Caki2 (cell line): ENCODE data around the gene GRIPAP1. TPM values are rescaled to one million over a fixed set of nuclear protein-coding genes. Genes with fewer than 3 reads are reported as not detected.

ENCODE experiments used
- DNase-seq: peaks from one replicate; pipeline ENCODE4 v3.0.0-alpha.2; 2015; ENCODE audit warnings: low read depth
- in situ Hi-C: cut with HindIII; loops from 2 replicates; pipeline ENCODE4 v1.10.0; 2016; ENCODE audit warnings: low sequenced_read_pairs, low pct_unique_long_range_greater_than_20kb, mixed read lengths
- total RNA-seq: library from RNA; depleted of rRNA; stranded (reverse); fragments of >200 nt; shearing (Covaris generic); gene quantifications from 2 replicates; pipeline ENCODE4 v1.2.3, GENCODE V29; 2014; ENCODE audit warnings: low replicate concordance; rRNA removed

The GRIPAP1 gene
- 17.2 and 17.8 TPM in 2 replicates for total RNA-seq

- peak; percentile 76 for DNase-seq
- in situ Hi-C loops, result no loop called here
Measured at GRCh38 chrX:49002091-49002935, at the start of gene GRIPAP1. TSS of gene GRIPAP1 (minus strand) at chrX:49002264. CDS start at chrX:49002229, 35 bp downstream.

- in situ Hi-C loops, result no loop called here
Measured at GRCh38 chrX:49043987-49044281, 41.9 kb upstream of the GRIPAP1 start.

GRCh38 chrX:49043220-49043986 is 41.3 kb upstream of the GRIPAP1 start, which contains the start of gene TFE3:
TSS of gene TFE3 (minus strand) at chrX:49043357. CDS start at chrX:49043226, 131 bp downstream.
- in situ Hi-C loops, result no loop called here

More at GRCh38 chrX:49043987-49044281, 41.9 kb upstream of the GRIPAP1 start:
- DNase-seq, result no peak

GRCh38 chrX:49042581-49043219 is 40.6 kb upstream of the GRIPAP1 start:
- in situ Hi-C loops, result no loop called here
- peak; percentile 16 for DNase-seq

More at GRCh38 chrX:49043220-49043986, 41.3 kb upstream of the GRIPAP1 start, which contains the start of gene TFE3:
- peak; percentile 99 for DNase-seq

GRCh38 chrX:49041744-49042580 is 39.9 kb upstream of the GRIPAP1 start:
- in situ Hi-C loops, result no loop called here
- peak; percentile 40 for DNase-seq

GRCh38 chrX:49040376-49040955 is 38.4 kb upstream of the GRIPAP1 start:
- peak; percentile 29 for DNase-seq
- in situ Hi-C loops, result no loop called here

GRCh38 chrX:49039598-49040375 is 37.7 kb upstream of the GRIPAP1 start:
- DNase-seq, result peak; percentile 96
- in situ Hi-C loops, result no loop called here

GRCh38 chrX:49037883-49038475 is 35.9 kb upstream of the GRIPAP1 start:
- DNase-seq, result peak; percentile 24
- in situ Hi-C loops, result no loop called here

- in situ Hi-C loops, result no loop called here
- DNase-seq, result no peak
Measured at GRCh38 chrX:49030283-49030682, 28.2 kb upstream of the GRIPAP1 start.

GRCh38 chrX:49029876-49030275 is 27.8 kb upstream of the GRIPAP1 start:
- peak; percentile 50 for DNase-seq

GRCh38 chrX:49019599-49020249 is 17.7 kb upstream of the GRIPAP1 start:
- in situ Hi-C loops, result no loop called here
- no peak for DNase-seq

More at GRCh38 chrX:49029876-49030275, 27.8 kb upstream of the GRIPAP1 start:
- in situ Hi-C loops, result no loop called here

GRCh38 chrX:49019050-49019449 is 17.0 kb upstream of the GRIPAP1 start:
- in situ Hi-C loops, result no loop called here
- no peak for DNase-seq

GRCh38 chrX:49003696-49004095 is 1.6 kb upstream of the GRIPAP1 start:
- no peak for DNase-seq
- in situ Hi-C loops, result no loop called here

GRCh38 chrX:49001521-49002090 is 458 bp downstream of the GRIPAP1 start:
- in situ Hi-C loops, result no loop called here
- no peak for DNase-seq

- DNase-seq, result no peak
- in situ Hi-C loops, result no loop called here
Measured at GRCh38 chrX:49000636-49001035, 1.4 kb downstream of the GRIPAP1 start.

GRCh38 chrX:48999030-48999429 is 3.0 kb downstream of the GRIPAP1 start:
- no peak for DNase-seq
- in situ Hi-C loops, result no loop called here
